ENCODE data around the gene SLC2A10. TPM values are rescaled to one million over a fixed set of nuclear protein-coding genes. Genes with fewer than 3 reads are reported as not detected.
A peak's percentile ranks its signal among the peaks of the same experiment; 100 is the strongest.

Gene SLC2A10
- total RNA-seq, 4 donors from 2014 or later, result 8.2 to 33.5 (median 15.2) TPM

DNA sequence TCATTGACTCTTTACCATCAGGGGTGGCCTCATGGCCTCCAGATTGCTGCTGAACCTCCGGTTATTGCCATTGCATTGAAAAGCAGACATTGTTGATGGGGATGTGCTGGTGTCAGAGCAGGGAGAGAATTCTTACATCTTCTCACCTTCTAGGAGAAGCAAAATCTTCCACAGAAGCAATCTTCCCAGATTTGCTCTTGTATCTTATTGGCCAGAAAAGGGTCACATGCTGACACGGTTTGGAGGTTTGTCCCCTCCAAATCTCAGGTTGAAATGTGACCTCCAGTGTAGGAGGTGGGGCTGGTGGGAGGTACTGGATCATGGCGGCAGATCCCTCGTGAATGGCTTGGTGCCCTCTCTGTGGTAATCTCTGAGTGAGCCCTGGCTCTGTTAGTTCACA lies 30.9 kb upstream of the SLC2A10 start:
- WGBS, 2 donors (ENCODE audit: low coverage in 1 of 2), result 88% methylated on average over 4 of the region's 4 CpGs; no CpG with 5 or more reads in 1 of the 2 donors
- no peak overlapping the region for H3K27ac ChIP-seq
- in situ Hi-C loops (cut with MboI; ENCODE audit: low pct_ligation_motif_present in 1 of 4, low pct_unique_long_range_greater_than_20kb in 1 of 4, low sequenced_read_pairs in 3 of 4), result loop anchor here in 2 of 4 donors (10.0 to 25.0 kb wide), 2 partner anchors 154 to 166 kb away; partner anchors contain the start of gene ZNF334 (in 1 of the 2)
- no peaks in the 10 kb centered on the region for H3K36me3 ChIP-seq
- H3K4me3 ChIP-seq, result no peak overlapping the region
- TF ChIP-seq POLR2AphosphoS5 (IDR thresholded peaks at IDR 0.05), result no peak
- TF ChIP-seq, protein P1, sequence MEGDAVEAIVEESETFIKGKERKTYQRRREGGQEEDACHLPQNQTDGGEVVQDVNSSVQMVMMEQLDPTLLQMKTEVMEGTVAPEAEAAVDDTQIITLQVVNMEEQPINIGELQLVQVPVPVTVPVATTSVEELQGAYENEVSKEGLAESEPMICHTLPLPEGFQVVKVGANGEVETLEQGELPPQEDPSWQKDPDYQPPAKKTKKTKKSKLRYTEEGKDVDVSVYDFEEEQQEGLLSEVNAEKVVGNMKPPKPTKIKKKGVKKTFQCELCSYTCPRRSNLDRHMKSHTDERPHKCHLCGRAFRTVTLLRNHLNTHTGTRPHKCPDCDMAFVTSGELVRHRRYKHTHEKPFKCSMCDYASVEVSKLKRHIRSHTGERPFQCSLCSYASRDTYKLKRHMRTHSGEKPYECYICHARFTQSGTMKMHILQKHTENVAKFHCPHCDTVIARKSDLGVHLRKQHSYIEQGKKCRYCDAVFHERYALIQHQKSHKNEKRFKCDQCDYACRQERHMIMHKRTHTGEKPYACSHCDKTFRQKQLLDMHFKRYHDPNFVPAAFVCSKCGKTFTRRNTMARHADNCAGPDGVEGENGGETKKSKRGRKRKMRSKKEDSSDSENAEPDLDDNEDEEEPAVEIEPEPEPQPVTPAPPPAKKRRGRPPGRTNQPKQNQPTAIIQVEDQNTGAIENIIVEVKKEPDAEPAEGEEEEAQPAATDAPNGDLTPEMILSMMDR (IDR thresholded peaks at IDR 0.05), result no peak
- no peak for TF ChIP-seq POLR2A (IDR thresholded peaks at IDR 0.05)
- no peak for TF ChIP-seq EP300 (IDR thresholded peaks at IDR 0.05; ENCODE audit: low read depth)
- no peaks in the 10 kb centered on the region for H3K27me3 ChIP-seq
- no peak for DNase-seq
- H3K9me3 ChIP-seq, result no peaks in the 10 kb centered on the region
- peaks cover 0 to 9% (median 4%) of the 10 kb centered on the region in 4 donors for H3K4me1 ChIP-seq
- intact Hi-C loops (cut with DNase I; ENCODE audit: low total_unique reads), result loop anchor here (10.0 kb wide), 1 partner anchor 616 kb away; no protein-coding TSS in a partner anchor

- intact Hi-C loops (cut with DNase I; ENCODE audit: low total_unique reads), result no loop called here
These were observed 28.8 kb upstream of the SLC2A10 start for GRCh38 chr20:46680684-46681031.

GRCh38 chr20:46681032-46681854 lies 28.2 kb upstream of the SLC2A10 start:
- intact Hi-C loops (cut with DNase I; ENCODE audit: low total_unique reads) (no loop called here), in situ Hi-C loops (cut with MboI; ENCODE audit: low pct_ligation_motif_present in 1 of 4, low pct_unique_long_range_greater_than_20kb in 1 of 4, low sequenced_read_pairs in 3 of 4) (loop anchor here in 2 of 4 donors (10.0 to 25.0 kb wide), 2 partner anchors 156 to 169 kb away; partner anchors contain the start of gene ZNF334 (in 1 of the 2))
- Histone ChIP-seq H3K27ac (no peak overlapping the region), H3K9me3 (no peaks in the 10 kb centered on the region), H3K4me3 (no peak overlapping the region), H3K4me1 (peaks cover 0 to 14% (median 9%) of the 10 kb centered on the region in 4 donors), H3K27me3 (no peaks in the 10 kb centered on the region), H3K36me3 (peaks cover 0 to 13% (median 0%) of the 10 kb centered on the region in 4 donors)
- WGBS, 2 donors (ENCODE audit: low coverage in 1 of 2), result 35 to 52% methylated on average over 10 to 14 of the region's 14 CpGs
- DNase-seq, result peak; percentile 70
- TF ChIP-seq, protein P1 (IDR thresholded peaks at IDR 0.05), result peak; percentile 74 to 88 (median 82)
- TF ChIP-seq EP300 (IDR thresholded peaks at IDR 0.05; ENCODE audit: low read depth), result no peak

More at GRCh38 chr20:46680684-46681031, 28.8 kb upstream of the SLC2A10 start:
- H3K36me3 ChIP-seq, result peaks cover 0 to 9% (median 0%) of the 10 kb centered on the region in 4 donors
- no peak for TF ChIP-seq EP300 (IDR thresholded peaks at IDR 0.05; ENCODE audit: low read depth)
- no peak for TF ChIP-seq POLR2AphosphoS5 (IDR thresholded peaks at IDR 0.05)
- TF ChIP-seq, protein P1 (IDR thresholded peaks at IDR 0.05), result no peak
- no peak for TF ChIP-seq POLR2A (IDR thresholded peaks at IDR 0.05)
- 81% methylated on average over 2 of the region's 2 CpGs; no CpG with 5 or more reads in 1 of the 2 donors for WGBS, 2 donors (ENCODE audit: low coverage in 1 of 2)
- DNase-seq, result no peak
- no peaks in the 10 kb centered on the region for H3K9me3 ChIP-seq
- peaks cover 0 to 13% (median 9%) of the 10 kb centered on the region in 4 donors for H3K4me1 ChIP-seq
- no peaks in the 10 kb centered on the region for H3K27me3 ChIP-seq
- H3K4me3 ChIP-seq, result no peak overlapping the region
- no peak overlapping the region for H3K27ac ChIP-seq
- in situ Hi-C loops (cut with MboI; ENCODE audit: low pct_ligation_motif_present in 1 of 4, low pct_unique_long_range_greater_than_20kb in 1 of 4, low sequenced_read_pairs in 3 of 4), result loop anchor here in 2 of 4 donors (10.0 to 25.0 kb wide), 2 partner anchors 156 to 168 kb away; partner anchors contain the start of gene ZNF334 (in 1 of the 2)

DNA sequence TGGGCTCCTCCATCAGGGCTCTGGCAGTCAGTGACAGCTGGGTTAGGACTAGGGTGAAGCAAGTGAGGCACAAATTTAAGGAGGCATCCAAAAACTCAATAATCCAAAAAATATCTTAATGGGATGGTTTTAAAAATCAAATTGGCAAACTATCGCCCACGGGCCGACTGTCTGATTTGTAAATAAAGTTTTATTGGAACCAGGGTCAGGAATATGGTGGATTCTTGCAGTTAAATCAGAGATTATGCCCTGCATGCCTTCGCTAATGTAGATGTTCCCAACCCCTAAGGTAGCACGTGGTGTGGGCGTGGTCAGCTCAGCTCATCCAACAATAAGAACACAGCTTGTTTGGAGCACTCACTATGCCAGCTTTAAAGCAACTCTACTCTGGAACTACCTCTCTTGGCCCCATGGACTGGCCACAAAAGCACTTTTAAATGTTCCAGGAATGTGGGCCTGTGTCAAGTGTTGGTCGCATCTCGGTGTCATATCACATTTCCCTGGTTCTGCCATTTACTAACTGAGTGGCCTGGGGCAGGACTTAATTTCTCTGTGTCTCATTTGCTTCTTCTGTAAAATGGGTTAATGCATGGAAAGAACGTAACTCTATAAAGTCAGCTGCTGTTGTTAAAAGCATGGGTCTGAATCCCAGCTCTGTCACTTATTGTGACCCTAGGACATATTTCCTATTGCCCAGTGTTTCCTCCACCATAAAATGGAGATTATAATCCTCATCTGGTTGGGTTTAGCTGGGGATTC lies 27.2 kb upstream of the SLC2A10 start:
- no peak for DNase-seq
- WGBS, 2 donors (ENCODE audit: low coverage in 1 of 2), result 82 to 96% methylated on average over 2 to 9 of the region's 9 CpGs
- Histone ChIP-seq H3K27ac (no peak overlapping the region), H3K4me1 (peaks cover under 1 to 23% (median 14%) of the 10 kb centered on the region in 4 donors), H3K9me3 (no peaks in the 10 kb centered on the region), H3K4me3 (no peak overlapping the region), H3K36me3 (peaks cover 0 to 13% (median 0%) of the 10 kb centered on the region in 4 donors), H3K27me3 (no peaks in the 10 kb centered on the region)
- intact Hi-C loops (cut with DNase I; ENCODE audit: low total_unique reads) (no loop called here), in situ Hi-C loops (cut with MboI; ENCODE audit: low pct_ligation_motif_present in 1 of 4, low pct_unique_long_range_greater_than_20kb in 1 of 4, low sequenced_read_pairs in 3 of 4) (loop anchor here in 2 of 4 donors (10.0 to 25.0 kb wide), 2 partner anchors 157 to 170 kb away; partner anchors contain the start of gene ZNF334 (in 1 of the 2))
- TF ChIP-seq POLR2A (IDR thresholded peaks at IDR 0.05) (no peak), POLR2AphosphoS5 (IDR thresholded peaks at IDR 0.05) (no peak)
- TF ChIP-seq, protein P1 (IDR thresholded peaks at IDR 0.05), result no peak
